NB4 (cell line): Measurements from ENCODE around the gene TFCP2L1.

Experiments
- DNase-seq: peaks from one replicate; pipeline ENCODE4 v3.0.0; 2010; ENCODE audit warnings: low read depth
- H3K4me3 ChIP-seq: one replicate; pipeline ENCODE4 v1.5.1; 2011; ENCODE audit warnings: mild to moderate bottlenecking, low read depth, low read length, moderate library complexity
- MYC ChIP-seq: IDR thresholded peaks from 2 replicates; pipeline ENCODE4 v1.6.1; 2011; ENCODE audit warnings: low read depth, low read length
- POLR2A ChIP-seq: IDR thresholded peaks from 2 replicates; pipeline ENCODE4 v1.6.1; 2011; ENCODE audit warnings: mild to moderate bottlenecking; ENCODE audit not compliant: insufficient read length; ENCODE audit errors: extremely low read depth
- TF ChIP-seq, protein P1 (sequence below): IDR thresholded peaks from one replicate; pipeline ENCODE4 v1.5.1; 2012; ENCODE audit warnings: low read depth, low read length
- TF ChIP-seq, protein P2 (sequence below): IDR thresholded peaks from 2 replicates; pipeline ENCODE4 v1.6.1; 2011; ENCODE audit warnings: low read depth, low read length

Gene TFCP2L1

DNA sequence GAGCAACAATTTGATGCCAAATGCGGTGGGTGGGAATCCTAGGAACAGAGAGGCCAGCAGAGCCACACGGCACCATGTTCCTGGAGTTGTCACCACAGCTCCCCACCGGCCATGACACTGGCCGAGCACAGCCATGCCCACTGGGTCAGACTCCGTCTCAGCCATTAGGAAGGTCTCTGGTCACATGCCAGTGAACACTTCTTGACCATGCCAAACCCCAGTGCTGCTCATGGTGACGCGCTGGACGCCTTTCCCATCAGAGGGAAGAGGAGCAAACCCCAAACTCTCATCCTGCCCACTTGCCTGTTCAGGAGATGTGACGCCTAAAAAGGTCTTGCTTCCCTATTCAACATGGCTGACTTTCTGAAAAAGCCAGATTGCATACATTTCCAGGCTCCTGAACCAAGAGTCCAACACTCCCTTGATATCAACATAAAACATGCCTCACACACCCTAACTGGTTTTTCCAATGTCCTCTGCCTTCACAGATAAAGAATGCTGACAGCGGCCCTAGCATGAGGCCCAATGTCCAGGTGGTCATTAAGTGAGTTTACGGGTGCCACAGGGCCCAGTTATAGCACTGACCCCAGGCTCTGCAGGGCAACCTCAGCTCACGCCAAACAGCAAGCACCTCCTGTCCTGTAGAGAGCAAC is 31.9 kb downstream of the TFCP2L1 start:
- no peak for DNase-seq
- no peak overlapping the region for H3K4me3 ChIP-seq
- TF ChIP-seq, protein P1, sequence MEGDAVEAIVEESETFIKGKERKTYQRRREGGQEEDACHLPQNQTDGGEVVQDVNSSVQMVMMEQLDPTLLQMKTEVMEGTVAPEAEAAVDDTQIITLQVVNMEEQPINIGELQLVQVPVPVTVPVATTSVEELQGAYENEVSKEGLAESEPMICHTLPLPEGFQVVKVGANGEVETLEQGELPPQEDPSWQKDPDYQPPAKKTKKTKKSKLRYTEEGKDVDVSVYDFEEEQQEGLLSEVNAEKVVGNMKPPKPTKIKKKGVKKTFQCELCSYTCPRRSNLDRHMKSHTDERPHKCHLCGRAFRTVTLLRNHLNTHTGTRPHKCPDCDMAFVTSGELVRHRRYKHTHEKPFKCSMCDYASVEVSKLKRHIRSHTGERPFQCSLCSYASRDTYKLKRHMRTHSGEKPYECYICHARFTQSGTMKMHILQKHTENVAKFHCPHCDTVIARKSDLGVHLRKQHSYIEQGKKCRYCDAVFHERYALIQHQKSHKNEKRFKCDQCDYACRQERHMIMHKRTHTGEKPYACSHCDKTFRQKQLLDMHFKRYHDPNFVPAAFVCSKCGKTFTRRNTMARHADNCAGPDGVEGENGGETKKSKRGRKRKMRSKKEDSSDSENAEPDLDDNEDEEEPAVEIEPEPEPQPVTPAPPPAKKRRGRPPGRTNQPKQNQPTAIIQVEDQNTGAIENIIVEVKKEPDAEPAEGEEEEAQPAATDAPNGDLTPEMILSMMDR: no peak
- TF ChIP-seq POLR2A (no peak), MYC (no peak)
- TF ChIP-seq, protein P2, sequence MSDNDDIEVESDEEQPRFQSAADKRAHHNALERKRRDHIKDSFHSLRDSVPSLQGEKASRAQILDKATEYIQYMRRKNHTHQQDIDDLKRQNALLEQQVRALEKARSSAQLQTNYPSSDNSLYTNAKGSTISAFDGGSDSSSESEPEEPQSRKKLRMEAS: no peak

DNA sequence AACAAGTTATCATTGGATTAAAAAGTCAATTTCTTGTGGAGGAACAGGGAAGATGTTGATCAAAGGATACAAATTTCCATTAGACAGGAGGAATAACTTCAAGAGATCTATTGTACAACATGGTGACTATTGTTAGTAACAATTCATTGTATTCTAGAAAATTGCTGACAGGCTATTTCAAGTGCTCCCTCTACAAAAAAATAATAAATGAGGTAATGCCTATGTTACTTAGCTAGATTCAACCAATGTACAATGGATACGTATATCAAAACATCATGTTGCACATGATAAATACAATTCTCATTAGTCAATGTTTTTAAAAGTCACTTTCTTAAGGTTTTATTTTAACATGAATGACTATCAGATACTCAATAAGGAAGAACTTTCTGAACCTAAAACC is 33.5 kb downstream of the TFCP2L1 start:
- no peak overlapping the region for H3K4me3 ChIP-seq
- TF ChIP-seq, protein P2: no peak
- TF ChIP-seq, protein P1: no peak
- no peak for TF ChIP-seq POLR2A
- TF ChIP-seq MYC: no peak
- no peak for DNase-seq

DNA sequence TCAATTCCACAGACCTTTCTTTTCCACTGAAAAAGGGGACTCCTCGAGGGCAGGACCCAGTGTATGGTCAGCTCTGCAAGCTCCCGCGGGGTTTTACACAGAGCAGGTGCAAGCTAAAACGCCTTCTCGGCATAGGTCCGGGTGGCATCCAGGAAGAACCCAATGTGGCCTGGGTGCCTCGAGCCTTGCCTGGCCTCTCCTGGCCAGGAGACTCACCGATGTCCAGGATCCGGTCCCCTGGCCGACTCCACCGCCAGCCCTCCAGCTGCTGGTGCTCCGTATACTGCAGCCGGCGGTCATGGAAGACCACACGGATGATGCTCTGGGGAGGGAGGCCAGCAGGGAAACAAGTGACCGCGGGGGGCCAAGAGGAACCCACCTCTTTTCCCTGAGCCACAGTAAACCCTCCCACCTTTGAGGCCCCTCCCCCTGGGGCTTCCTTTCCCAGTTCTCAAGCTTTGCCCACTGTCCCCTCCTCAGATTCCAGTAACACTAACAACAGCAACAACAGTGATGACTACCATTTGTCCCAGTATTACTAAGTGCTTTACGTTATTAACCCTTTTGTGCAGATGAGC is 36.1 kb downstream of the TFCP2L1 start:
- no peak overlapping the region for H3K4me3 ChIP-seq
- TF ChIP-seq MYC (no peak), POLR2A (no peak)
- TF ChIP-seq, protein P1: no peak
- TF ChIP-seq, protein P2: no peak

DNA sequence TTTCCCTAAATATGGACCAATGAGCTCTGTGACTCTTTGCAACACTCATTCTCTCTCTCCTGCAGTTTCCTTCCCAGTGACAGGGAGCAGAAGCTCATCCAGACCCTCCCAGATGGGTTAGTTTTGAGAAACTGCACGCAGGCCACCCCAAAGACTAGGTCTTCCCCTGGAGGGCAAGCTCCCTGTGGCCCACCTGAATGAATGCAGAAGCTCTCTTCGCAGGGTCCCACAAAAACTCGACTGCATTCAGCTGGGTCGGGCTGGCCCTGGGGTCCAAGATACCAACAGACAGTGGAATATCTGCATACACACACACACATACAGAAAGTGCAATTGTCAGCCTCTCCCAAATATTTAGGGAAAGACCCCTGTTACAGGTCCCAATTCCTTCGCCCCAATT is 37.0 kb downstream of the TFCP2L1 start:
- no peak overlapping the region for H3K4me3 ChIP-seq
- TF ChIP-seq MYC: no peak
- TF ChIP-seq, protein P1: no peak
- TF ChIP-seq, protein P2: no peak
- no peak for TF ChIP-seq POLR2A
- no peak for DNase-seq

More for the DNA sequence above, 36.1 kb downstream of the TFCP2L1 start:
- no peak for DNase-seq

DNA sequence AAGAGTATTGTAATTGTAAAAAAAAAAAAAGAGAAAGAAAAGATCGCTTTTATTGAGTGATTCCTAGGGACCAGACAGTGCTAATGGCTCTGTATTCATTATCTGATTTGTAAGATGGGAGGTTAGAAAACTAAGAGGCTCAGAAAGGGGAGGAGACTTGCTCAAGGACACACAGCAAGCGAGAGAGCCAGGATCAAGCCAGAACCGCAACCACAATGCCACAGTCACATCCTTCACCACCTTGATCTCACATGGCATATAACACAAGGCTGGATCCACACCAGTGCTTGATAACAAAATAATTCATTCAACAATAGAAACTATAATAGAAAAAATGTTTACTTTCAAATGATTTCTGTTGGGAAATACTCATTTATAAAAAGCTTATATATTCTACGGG is 37.5 kb downstream of the TFCP2L1 start:
- no peak for DNase-seq
- H3K4me3 ChIP-seq: no peak overlapping the region
- TF ChIP-seq MYC (no peak), POLR2A (no peak)
- TF ChIP-seq, protein P1: no peak
- TF ChIP-seq, protein P2: no peak
